K562 (cell line): Measurements from ENCODE around the gene LIN7A. TPM values are rescaled to one million over a fixed set of nuclear protein-coding genes. Genes with fewer than 3 reads are reported as not detected.

Source experiments
- ATAC-seq: fragments of 200-7000 bp; cut with Tn5 transposase; 3 replicates; pipeline ENCODE4 v1.9.1; 2020; ENCODE audit warnings: moderate library complexity
- BruUV-seq: library from RNA; stranded (reverse); fragments of 400-500 nt; replicated peaks from 2 replicates; lab custom pipeline; 2021; lab: Mats Ljungman, UMichigan
- CTCF ChIA-PET: fragments of 300-600 bp; formaldehyde crosslinking; extraction: SDS; loops from one replicate; lab custom pipeline; 2021; ENCODE audit warnings: low intra/inter-chr PET ratio; lab: Yijun Ruan, JAX
- POLR2A ChIA-PET: fragments of 300-600, 350-650 bp; sonication (Branson Sonifier 250); formaldehyde crosslinking; extraction: SDS; loops from one replicate; lab custom pipeline; 2021; ENCODE audit warnings: antibody characterized with exemption, inconsistent platforms; lab: Yijun Ruan, JAX
- DNase-seq, 4 experiments: peaks; one replicate each; pipeline versions ENCODE4 v3.0.0 to v3.0.0-alpha.2; 2011 to 2018; ENCODE audit warnings: low spot score in 3 of 4, mixed read lengths in 3 of 4; ENCODE audit errors: extremely low read depth in 1 of 4
- FAIRE-seq: peaks from 2 replicates; lab custom pipeline; 2011; peaks lifted over from hg19 to GRCh38; lab: Jason Lieb, UNC
- H2AFZ ChIP-seq: 2 replicates; pipeline ENCODE4 v1.6.0; 2011; ENCODE audit warnings: low read depth, low read length, control low read depth, inconsistent platforms
- H3K27ac ChIP-seq: fragments of 200-600 bp; 3 replicates; pipeline ENCODE4 v1.8.0; 2011; ENCODE audit warnings: low read depth, mild to moderate bottlenecking, control low read depth, inconsistent platforms, low read length, moderate library complexity, mixed read lengths; ENCODE audit errors: extremely low read depth
- H3K27me3 ChIP-seq, 2 experiments: fragments of 300-600 bp in 1 of 2; 2 replicates in 1 of 2; 3 replicates in 1 of 2; pipeline versions ENCODE4 v1.6.0 to v1.8.0; 2011; ENCODE audit warnings: inconsistent platforms in 2 of 2, low read length in 2 of 2, mild to moderate bottlenecking in 1 of 2, mixed read lengths in 1 of 2, moderate library complexity in 1 of 2; ENCODE audit not compliant: control insufficient read depth in 2 of 2, insufficient read depth in 2 of 2
- H3K36me3 ChIP-seq: fragments of 300-600 bp; 3 replicates; pipeline ENCODE4 v1.8.0; 2011; ENCODE audit warnings: mild to moderate bottlenecking, low read length, inconsistent platforms; ENCODE audit not compliant: control insufficient read depth, insufficient read depth
- H3K4me1 ChIP-seq, 2 experiments: fragments of 200-600 bp in 1 of 2; replicated peaks in 1 of 2; 2 replicates in 1 of 2; 3 replicates in 1 of 2; pipeline versions ENCODE4 v1.5.1 to v1.8.0; 2011; ENCODE audit warnings: inconsistent platforms in 2 of 2, low read length in 2 of 2, mild to moderate bottlenecking in 1 of 2, mixed read lengths in 1 of 2, moderate library complexity in 1 of 2; ENCODE audit not compliant: control insufficient read depth in 2 of 2, insufficient read depth in 2 of 2
- H3K4me2 ChIP-seq: 2 replicates; pipeline ENCODE4 v1.6.1; 2011; ENCODE audit warnings: low read length, control low read depth, inconsistent platforms, mixed read lengths; ENCODE audit not compliant: insufficient read depth
- H3K4me3 ChIP-seq: fragments of 200-600 bp; sonication (generic), shearing (Covaris generic); 2 replicates; pipeline ENCODE4 v1.5.1; 2016; ENCODE audit warnings: control low read depth, inconsistent platforms
- H3K79me2 ChIP-seq: fragments of 200-600 bp; 3 replicates; pipeline ENCODE4 v1.8.0; 2011; ENCODE audit warnings: low read length, inconsistent platforms; ENCODE audit not compliant: control insufficient read depth, insufficient read depth
- H3K9ac ChIP-seq, 2 experiments: 2 replicates each; pipeline versions ENCODE4 v1.6.0 to v1.6.1; 2011; ENCODE audit warnings: low read depth in 2 of 2, low read length in 2 of 2, control low read depth in 1 of 2, inconsistent platforms in 1 of 2, mild to moderate bottlenecking in 1 of 2, mixed read lengths in 1 of 2; ENCODE audit not compliant: insufficient read depth in 1 of 2
- H3K9me1 ChIP-seq: one replicate; pipeline ENCODE4 v1.6.0; 2011; ENCODE audit warnings: inconsistent platforms, mild to moderate bottlenecking, low read length, moderate library complexity; ENCODE audit not compliant: control insufficient read depth, insufficient read depth
- H3K9me3 ChIP-seq: replicated peaks from 2 replicates; pipeline ENCODE4 v1.5.1; 2011; ENCODE audit warnings: low read depth, low read length, inconsistent platforms; ENCODE audit not compliant: control insufficient read depth, insufficient read depth
- H4K20me1 ChIP-seq: replicated peaks from 2 replicates; pipeline ENCODE4 v1.6.1; 2011; ENCODE audit warnings: low read length, inconsistent platforms, mixed read lengths; ENCODE audit not compliant: control insufficient read depth, insufficient read depth
- ADNP ChIP-seq: fragments of 200-800 bp; sonication (Bioruptor generic); IDR thresholded peaks from 2 replicates; pipeline ENCODE4 v1.6.1; 2016; ENCODE audit warnings: missing genetic modification characterization, missing compliant biosample characterization
- ATF7 ChIP-seq: fragments of 450-650 bp; IDR thresholded peaks from 2 replicates; pipeline ENCODE4 v1.7.1; 2014; ENCODE audit warnings: mild to moderate bottlenecking, moderate library complexity
- ETV1 ChIP-seq: fragments of 450-650 bp; conservative IDR thresholded peaks from 2 replicates; pipeline ENCODE4 v1.6.1; 2016; ENCODE audit warnings: missing genetic modification characterization, control low read depth, low read depth, missing compliant biosample characterization
- FOS ChIP-seq: IDR thresholded peaks from 3 replicates; pipeline ENCODE4 v1.6.1; 2011; ENCODE audit not compliant: insufficient read length; ENCODE audit errors: extremely low read depth
- ID3 ChIP-seq, 2 experiments: fragments of 250-450 bp in 1 of 2; fragments of 450-650 bp in 1 of 2; sonication (Bioruptor Pico) in 1 of 2; IDR thresholded peaks; 2 replicates each; pipeline versions ENCODE4 v1.6.1 to v1.8.0; 2016 to 2021; ENCODE audit warnings: mild to moderate bottlenecking in 2 of 2, moderate library complexity in 2 of 2, missing compliant biosample characterization in 1 of 2, missing genetic modification characterization in 1 of 2
- KLF1 ChIP-seq: fragments of 450-650 bp; IDR thresholded peaks from 2 replicates; pipeline ENCODE4 v1.6.1; 2016; ENCODE audit warnings: missing genetic modification characterization, missing compliant biosample characterization
- MAFF ChIP-seq: IDR thresholded peaks from 2 replicates; pipeline ENCODE4 v1.6.1; 2012; ENCODE audit warnings: low read length, improper control_type of control experiment
- MTF1 ChIP-seq: fragments of 250-450 bp; sonication (Bioruptor Pico); IDR thresholded peaks from 2 replicates; pipeline ENCODE4 v1.9.0; 2021; ENCODE audit warnings: moderate library complexity, mild to moderate bottlenecking, inconsistent platforms, borderline replicate concordance
- MXD1 ChIP-seq: fragments of 250-450 bp; sonication (Bioruptor Pico); IDR thresholded peaks from 2 replicates; pipeline ENCODE4 v1.8.0; 2021; ENCODE audit warnings: borderline replicate concordance, mild to moderate bottlenecking, moderate library complexity; ENCODE audit not compliant: poor library complexity, severe bottlenecking
- NR2C2 ChIP-seq, 2 experiments: fragments of 200-800 bp in 1 of 2; sonication (Bioruptor generic) in 1 of 2; sonication (generic) in 1 of 2; formaldehyde crosslinking in 1 of 2; IDR thresholded peaks; 2 replicates each; pipeline versions ENCODE4 v1.6.1 to v1.8.0; 2016 to 2022; ENCODE audit warnings: mild to moderate bottlenecking in 1 of 2, missing compliant biosample characterization in 1 of 2, missing genetic modification characterization in 1 of 2, missing genetic modification reagents in 1 of 2
- SAFB2 ChIP-seq: fragments of 200-400 bp; formaldehyde crosslinking; IDR thresholded peaks from 2 replicates; pipeline ENCODE4 v1.6.1; 2018; ENCODE audit warnings: borderline replicate concordance, low read length, low read depth, moderate library complexity; ENCODE audit not compliant: severe bottlenecking
- TSC22D4 ChIP-seq: fragments of 450-650 bp; IDR thresholded peaks from 2 replicates; pipeline ENCODE4 v1.6.1; 2016; ENCODE audit warnings: missing genetic modification characterization, missing biosample characterization, control low read depth
- ZC3H11A ChIP-seq: IDR thresholded peaks from 2 replicates; pipeline ENCODE4 v1.6.1; 2012; ENCODE audit warnings: low read depth, low read length, improper control_type of control experiment
- ZNF282 ChIP-seq: sonication (generic); formaldehyde crosslinking; IDR thresholded peaks from 2 replicates; pipeline ENCODE4 v1.8.1; 2023; ENCODE audit warnings: missing genetic modification reagents
- ZNF347 ChIP-seq: fragments of 450-650 bp; formaldehyde crosslinking; IDR thresholded peaks from 2 replicates; pipeline ENCODE4 v1.4.0; 2020; ENCODE audit warnings: low read depth, mild to moderate bottlenecking, moderate library complexity
- ZNF445 ChIP-seq: fragments of 250-450 bp; sonication (Bioruptor Pico); IDR thresholded peaks from 2 replicates; pipeline ENCODE4 v1.4.0; 2020; ENCODE audit warnings: low read depth, mild to moderate bottlenecking, moderate library complexity
- WGBS: fragments of 100-300 bp; shearing (Covaris generic); methylation state at CpG from one replicate; pipeline ENCODE4 v1.1.6; 2016; ENCODE audit warnings: low coverage, mixed read lengths; ENCODE audit not compliant: insufficient coverage; ENCODE audit errors: missing lambda C conversion rate; 5-methylcytosine and 5-hydroxymethylcytosine counted together
- in situ Hi-C: fragments of 300-500 bp; cut with MboI; formaldehyde crosslinking; loops from 4 replicates; pipeline ENCODE4 v1.15.0; 2018; ENCODE audit warnings: inconsistent platforms, mixed read lengths
- intact Hi-C: fragments of 100-400 bp; cut with micrococcal nuclease; formaldehyde crosslinking; loops from 2 replicates; pipeline ENCODE4 v1.14.2; 2022
- polyA plus RNA-seq, 8 experiments: library from polyadenylated mRNA; depleted of rRNA in 4 of 8; stranded (reverse) in 5 of 8; unstranded in 3 of 8; fragments of >200 nt; fragmentation: Nextera tagmentation in 2 of 8; fragmentation: Illumina TruSeq in 1 of 8; extraction: Ambion mirVana in 2 of 8; extraction: Trizol in 1 of 8; gene quantifications; 2 replicates each; pipeline versions ENCODE4 v1.2.1 to v1.2.3, GENCODE V29; 2011 to 2014; ENCODE audit warnings: inconsistent platforms in 1 of 8, missing spikeins in 1 of 8
- total RNA-seq, 7 experiments: library from RNA; depleted of rRNA in 6 of 7; stranded (reverse); fragments of >200 nt in 6 of 7; fragmentation: Illumina TruSeq in 2 of 7; extraction: Trizol in 2 of 7; gene quantifications; 2 replicates each; pipeline versions ENCODE4 v1.2.1 to v1.2.3, GENCODE V29; 2011 to 2021; ENCODE audit warnings: low replicate concordance in 1 of 7

LIN7A gene
- total and polyA plus RNA-seq, 9 of the 15 experiments (the other 6 are each of a cell fraction or from before 2014, with no cell fraction given), result not detected

- no peak for TF ChIP-seq ID3 (CRISPR knock-in tag; IDR thresholded peaks at IDR 0.05)
- no peak for TF ChIP-seq ID3 (tag; IDR thresholded peaks at IDR 0.05)
- TF ChIP-seq ZNF282 (CRISPR knock-in tag), result no peak
- no peak for TF ChIP-seq ADNP (tag)
- TF ChIP-seq FOS, result no peak
- TF ChIP-seq MAFF, result no peak
- TF ChIP-seq ZNF347, result no peak
- TF ChIP-seq ATF7, result no peak
- TF ChIP-seq MXD1, result no peak
- TF ChIP-seq NR2C2 (CRISPR knock-in tag; IDR thresholded peaks at IDR 0.05), result no peak
- TF ChIP-seq NR2C2 (tag; IDR thresholded peaks at IDR 0.05), result no peak
- TF ChIP-seq SAFB2, result no peak
- TF ChIP-seq TSC22D4 (tag), result no peak
- no peak for TF ChIP-seq ZNF445
- no peak for TF ChIP-seq ETV1 (tag)
- no peak for TF ChIP-seq ZC3H11A
- no peak for TF ChIP-seq KLF1
- TF ChIP-seq MTF1, result no peak
- H3K4me1 ChIP-seq, result no peaks in the 10 kb centered on the region
- no peak overlapping the region for H2AFZ ChIP-seq
- ChIA-PET CTCF (no interaction called here), POLR2A (no interaction called here)
- H3K9ac ChIP-seq, result no peak overlapping the region
- no peaks in the 10 kb centered on the region for H4K20me1 ChIP-seq
- H3K4me3 ChIP-seq, result no peak overlapping the region
- H3K9me1 ChIP-seq, result no peaks in the 10 kb centered on the region
- BruUV-seq, result no TSS peak
- no peaks in the 10 kb centered on the region for H3K79me2 ChIP-seq
- intact Hi-C loops, result no loop called here
- in situ Hi-C loops, result no loop called here
- no peak for FAIRE-seq
- no peak for ATAC-seq
- no peaks in the 10 kb centered on the region for H3K27me3 ChIP-seq
- 0 out of 2 replicates have a peak, but pooled peaks cover 1% of the 10 kb centered on the region for H3K9me3 ChIP-seq
- no peak for DNase-seq
- H3K27ac ChIP-seq, result no peak overlapping the region
- H3K36me3 ChIP-seq, result no peaks in the 10 kb centered on the region
- H3K4me2 ChIP-seq, result no peak overlapping the region
- WGBS, result 0% methylated on average over 1 of the region's 1 CpG
These were observed 48.5 kb upstream of the LIN7A start for GRCh38 chr12:80986224-80986623.
